ENCODE data around the gene LPCAT1. TPM values are rescaled to one million over a fixed set of nuclear protein-coding genes. Genes with fewer than 3 reads are reported as not detected.
A peak's percentile ranks its signal among the peaks of the same experiment; 100 is the strongest.

LPCAT1 gene
- total and polyA plus RNA-seq, 10 of the 15 experiments (the other 5 are each of a cell fraction or from before 2014, with no cell fraction given), result 2.3 to 109 (median 72.7) TPM

DNA sequence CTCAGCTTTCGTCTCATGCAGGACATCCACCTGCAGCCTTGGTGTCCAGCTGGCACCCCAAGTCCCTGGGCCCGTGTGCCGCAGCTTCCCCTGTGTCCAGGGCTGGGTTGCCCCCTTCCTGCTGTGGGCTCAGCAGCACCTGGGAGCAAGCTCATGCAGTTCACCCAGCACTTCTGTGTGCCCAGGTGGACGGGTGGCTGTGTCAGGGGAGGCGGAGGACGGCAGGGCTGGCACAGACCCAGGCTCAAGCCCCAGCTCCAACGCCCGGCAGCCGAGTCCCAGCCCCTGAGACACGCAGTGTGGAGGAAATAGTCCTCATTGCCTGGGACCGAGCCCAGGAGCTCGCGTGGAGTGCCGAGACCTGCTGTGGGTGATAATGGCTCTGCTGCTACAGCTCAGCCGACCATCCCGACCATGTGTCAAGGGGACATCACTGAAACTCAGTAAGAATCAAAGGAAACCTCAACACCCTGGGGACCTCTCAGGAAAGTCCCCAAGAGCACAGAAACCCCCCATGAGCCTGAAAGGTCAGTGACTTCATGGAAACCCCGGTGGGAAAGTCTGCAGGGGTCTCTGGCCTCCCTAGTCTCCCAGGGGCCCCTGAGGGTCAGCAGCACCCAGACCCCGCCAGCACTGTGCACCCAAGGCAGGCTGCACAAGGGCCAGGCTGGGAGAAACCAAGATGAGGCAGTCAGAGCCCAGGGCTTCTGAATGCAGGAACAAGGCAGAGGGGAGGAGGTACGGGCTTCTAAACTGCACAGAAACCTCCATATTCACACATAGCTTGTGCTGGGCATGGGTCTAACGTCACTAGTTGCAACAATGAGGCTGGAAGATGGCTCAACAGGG, 38.8 kb downstream of the LPCAT1 start (continued):
- TF ChIP-seq, protein P1, sequence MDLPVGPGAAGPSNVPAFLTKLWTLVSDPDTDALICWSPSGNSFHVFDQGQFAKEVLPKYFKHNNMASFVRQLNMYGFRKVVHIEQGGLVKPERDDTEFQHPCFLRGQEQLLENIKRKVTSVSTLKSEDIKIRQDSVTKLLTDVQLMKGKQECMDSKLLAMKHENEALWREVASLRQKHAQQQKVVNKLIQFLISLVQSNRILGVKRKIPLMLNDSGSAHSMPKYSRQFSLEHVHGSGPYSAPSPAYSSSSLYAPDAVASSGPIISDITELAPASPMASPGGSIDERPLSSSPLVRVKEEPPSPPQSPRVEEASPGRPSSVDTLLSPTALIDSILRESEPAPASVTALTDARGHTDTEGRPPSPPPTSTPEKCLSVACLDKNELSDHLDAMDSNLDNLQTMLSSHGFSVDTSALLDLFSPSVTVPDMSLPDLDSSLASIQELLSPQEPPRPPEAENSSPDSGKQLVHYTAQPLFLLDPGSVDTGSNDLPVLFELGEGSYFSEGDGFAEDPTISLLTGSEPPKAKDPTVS (IDR thresholded peaks at IDR 0.05; ENCODE audit: low read depth, low read length), result no peak
- TF ChIP-seq, protein P2, sequence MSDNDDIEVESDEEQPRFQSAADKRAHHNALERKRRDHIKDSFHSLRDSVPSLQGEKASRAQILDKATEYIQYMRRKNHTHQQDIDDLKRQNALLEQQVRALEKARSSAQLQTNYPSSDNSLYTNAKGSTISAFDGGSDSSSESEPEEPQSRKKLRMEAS (IDR thresholded peaks at IDR 0.05; ENCODE audit: low read depth, low read length), result peak; percentile 80; the same call in 1 of the 2 replicates
- TF ChIP-seq, protein P3, sequence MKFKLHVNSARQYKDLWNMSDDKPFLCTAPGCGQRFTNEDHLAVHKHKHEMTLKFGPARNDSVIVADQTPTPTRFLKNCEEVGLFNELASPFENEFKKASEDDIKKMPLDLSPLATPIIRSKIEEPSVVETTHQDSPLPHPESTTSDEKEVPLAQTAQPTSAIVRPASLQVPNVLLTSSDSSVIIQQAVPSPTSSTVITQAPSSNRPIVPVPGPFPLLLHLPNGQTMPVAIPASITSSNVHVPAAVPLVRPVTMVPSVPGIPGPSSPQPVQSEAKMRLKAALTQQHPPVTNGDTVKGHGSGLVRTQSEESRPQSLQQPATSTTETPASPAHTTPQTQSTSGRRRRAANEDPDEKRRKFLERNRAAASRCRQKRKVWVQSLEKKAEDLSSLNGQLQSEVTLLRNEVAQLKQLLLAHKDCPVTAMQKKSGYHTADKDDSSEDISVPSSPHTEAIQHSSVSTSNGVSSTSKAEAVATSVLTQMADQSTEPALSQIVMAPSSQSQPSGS (IDR thresholded peaks at IDR 0.05; ENCODE audit: low read length), result no peak
- TF ChIP-seq ZNF207 (IDR thresholded peaks at IDR 0.05; ENCODE audit: borderline replicate concordance) (no peak), FOS (IDR thresholded peaks at IDR 0.05; ENCODE audit: borderline replicate concordance, extremely low read depth, insufficient read length) (no peak), KDM1A (IDR thresholded peaks at IDR 0.05; ENCODE audit: borderline replicate concordance) (no peak), SMC3 (IDR thresholded peaks at IDR 0.05; ENCODE audit: borderline replicate concordance, low read length) (peak; percentile 12; the same call in 1 of the 2 replicates), ETV6 (conservative IDR thresholded peaks at IDR 0.05 in 1 of 2, IDR thresholded peaks at IDR 0.05 in 1 of 2; ENCODE audit: borderline replicate concordance in 1 of 2, low read depth in 1 of 2) (peak in 1 of 2 experiments; percentile 70; a peak in 1 of 4 replicates), RBBP5 (conservative IDR thresholded peaks at IDR 0.05) (no peak), STAT1 (conservative IDR thresholded peaks at IDR 0.05) (no peak), IRF4 (IDR thresholded peaks at IDR 0.05; ENCODE audit: low read depth, low read length) (peak; percentile 59; the same call in 1 of the 2 replicates), ZNF217 (IDR thresholded peaks at IDR 0.05) (no peak; the same call in 1 of the 2 replicates), ESRRA (IDR thresholded peaks at IDR 0.05; ENCODE audit: low read length) (no peak), NR2C1 (IDR thresholded peaks at IDR 0.05) (no peak), NBN (IDR thresholded peaks at IDR 0.05) (peak; percentile 84), YY1 (IDR thresholded peaks at IDR 0.05; ENCODE audit: low read depth, low read length) (peak; percentile 77), BMI1 (IDR thresholded peaks at IDR 0.05; ENCODE audit: borderline replicate concordance) (no peak), ZNF592 (IDR thresholded peaks at IDR 0.05) (no peak; the same call in 1 of the 2 replicates)
- TF ChIP-seq, protein P4, sequence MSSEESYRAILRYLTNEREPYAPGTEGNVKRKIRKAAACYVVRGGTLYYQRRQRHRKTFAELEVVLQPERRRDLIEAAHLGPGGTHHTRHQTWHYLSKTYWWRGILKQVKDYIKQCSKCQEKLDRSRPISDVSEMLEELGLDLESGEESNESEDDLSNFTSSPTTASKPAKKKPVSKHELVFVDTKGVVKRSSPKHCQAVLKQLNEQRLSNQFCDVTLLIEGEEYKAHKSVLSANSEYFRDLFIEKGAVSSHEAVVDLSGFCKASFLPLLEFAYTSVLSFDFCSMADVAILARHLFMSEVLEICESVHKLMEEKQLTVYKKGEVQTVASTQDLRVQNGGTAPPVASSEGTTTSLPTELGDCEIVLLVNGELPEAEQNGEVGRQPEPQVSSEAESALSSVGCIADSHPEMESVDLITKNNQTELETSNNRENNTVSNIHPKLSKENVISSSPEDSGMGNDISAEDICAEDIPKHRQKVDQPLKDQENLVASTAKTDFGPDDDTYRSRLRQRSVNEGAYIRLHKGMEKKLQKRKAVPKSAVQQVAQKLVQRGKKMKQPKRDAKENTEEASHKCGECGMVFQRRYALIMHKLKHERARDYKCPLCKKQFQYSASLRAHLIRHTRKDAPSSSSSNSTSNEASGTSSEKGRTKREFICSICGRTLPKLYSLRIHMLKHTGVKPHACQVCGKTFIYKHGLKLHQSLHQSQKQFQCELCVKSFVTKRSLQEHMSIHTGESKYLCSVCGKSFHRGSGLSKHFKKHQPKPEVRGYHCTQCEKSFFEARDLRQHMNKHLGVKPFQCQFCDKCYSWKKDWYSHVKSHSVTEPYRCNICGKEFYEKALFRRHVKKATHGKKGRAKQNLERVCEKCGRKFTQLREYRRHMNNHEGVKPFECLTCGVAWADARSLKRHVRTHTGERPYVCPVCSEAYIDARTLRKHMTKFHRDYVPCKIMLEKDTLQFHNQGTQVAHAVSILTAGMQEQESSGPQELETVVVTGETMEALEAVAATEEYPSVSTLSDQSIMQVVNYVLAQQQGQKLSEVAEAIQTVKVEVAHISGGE (CRISPR knock-in tag; IDR thresholded peaks at IDR 0.05), result no peak
